BLaER1 treated with 17β-estradiol and CSF1 and Interleukin-3, amounts not matched to agents 10 nM and 100 nM (cell line): ENCODE measurements around the gene PKNOX1.

ENCODE experiments used
- H3K27ac ChIP-seq, 11 experiments: shearing (Covaris generic); formaldehyde crosslinking; 2 replicates each; pipeline ENCODE4 v1.8.1; 2022
- H3K27me3 ChIP-seq, 11 experiments: shearing (Covaris generic); formaldehyde crosslinking; 2 replicates each; pipeline ENCODE4 v1.8.1; 2022
- H3K36me3 ChIP-seq, 11 experiments: shearing (Covaris generic); formaldehyde crosslinking; 2 replicates each; pipeline ENCODE4 v1.8.1; 2022
- H3K4me1 ChIP-seq, 10 experiments: shearing (Covaris generic); formaldehyde crosslinking; 2 replicates each; pipeline ENCODE4 v1.8.1; 2022
- H3K4me2 ChIP-seq, 11 experiments: shearing (Covaris generic); formaldehyde crosslinking; 2 replicates each; pipeline ENCODE4 v1.8.1; 2022
- H3K4me3 ChIP-seq, 10 experiments: shearing (Covaris generic); formaldehyde crosslinking; 2 replicates each; pipeline ENCODE4 v1.8.1; 2022
- H3K9ac ChIP-seq, 11 experiments: shearing (Covaris generic); formaldehyde crosslinking; 2 replicates each; pipeline ENCODE4 v1.8.1; 2022
- H3K9me3 ChIP-seq, 11 experiments: shearing (Covaris generic); formaldehyde crosslinking; replicated peaks in 1 of 11; 2 replicates each; pipeline ENCODE4 v1.8.1; 2022
- H4K20me1 ChIP-seq, 11 experiments: shearing (Covaris generic); formaldehyde crosslinking; 2 replicates each; pipeline ENCODE4 v1.8.1; 2022
- Cebpa-rat ChIP-seq, 11 experiments: shearing (Covaris generic); IDR thresholded peaks; 2 replicates each; pipeline ENCODE4 v1.8.1; 2022

PKNOX1 gene

GRCh38 chr21:43021756-43022600, 47.6 kb downstream of the PKNOX1 start:
- Histone ChIP-seq H3K4me2 (peak overlapping the region in 9 of 11 experiments; percentile 31 to 71 (median 66); a peak in 17 of 22 replicates), H3K9me3 (no peaks in the 10 kb centered on the region), H3K27ac (0 out of 22 replicates have a peak overlapping the region, but pooled peaks of 1 of the 11 experiments have one; percentile 3), H3K36me3 (peaks cover 44 to 98% (median 51%) of the 10 kb centered on the region in 11 experiments), H3K9ac (peak overlapping the region in 4 of 11 experiments; percentile 13 to 32 (median 25); a peak in 5 of 22 replicates), H4K20me1 (peaks cover 0 to 39% (median 13%) of the 10 kb centered on the region in 11 experiments; a peak in 10 of 22 replicates), H3K27me3 (peaks cover 0 to 5% (median 0%) of the 10 kb centered on the region in 11 experiments; a peak in 1 of 22 replicates), H3K4me1 (peaks cover 0 to 75% (median 43%) of the 10 kb centered on the region in 10 experiments; a peak in 16 of 20 replicates), H3K4me3 (no peak overlapping the region)
- TF ChIP-seq Cebpa-rat (IDR thresholded peaks at IDR 0.05), result no peak

GRCh38 chr21:43023175-43023574, 48.8 kb downstream of the PKNOX1 start:
- Histone ChIP-seq H3K9me3 (no peaks in the 10 kb centered on the region), H3K4me3 (no peak overlapping the region), H3K9ac (no peak overlapping the region), H3K4me1 (peaks cover 0 to 63% (median 37%) of the 10 kb centered on the region in 10 experiments; a peak in 16 of 20 replicates), H3K4me2 (peak overlapping the region in 7 of 11 experiments; percentile 3 to 71 (median 66); a peak in 5 of 22 replicates), H3K27ac (no peak overlapping the region), H3K27me3 (peaks cover 0 to 5% (median 0%) of the 10 kb centered on the region in 11 experiments; a peak in 1 of 22 replicates), H3K36me3 (peaks cover 39 to 98% (median 61%) of the 10 kb centered on the region in 11 experiments), H4K20me1 (peaks cover 0 to 37% (median 13%) of the 10 kb centered on the region in 11 experiments; a peak in 10 of 22 replicates)
- TF ChIP-seq Cebpa-rat (IDR thresholded peaks at IDR 0.05), result no peak

DNA sequence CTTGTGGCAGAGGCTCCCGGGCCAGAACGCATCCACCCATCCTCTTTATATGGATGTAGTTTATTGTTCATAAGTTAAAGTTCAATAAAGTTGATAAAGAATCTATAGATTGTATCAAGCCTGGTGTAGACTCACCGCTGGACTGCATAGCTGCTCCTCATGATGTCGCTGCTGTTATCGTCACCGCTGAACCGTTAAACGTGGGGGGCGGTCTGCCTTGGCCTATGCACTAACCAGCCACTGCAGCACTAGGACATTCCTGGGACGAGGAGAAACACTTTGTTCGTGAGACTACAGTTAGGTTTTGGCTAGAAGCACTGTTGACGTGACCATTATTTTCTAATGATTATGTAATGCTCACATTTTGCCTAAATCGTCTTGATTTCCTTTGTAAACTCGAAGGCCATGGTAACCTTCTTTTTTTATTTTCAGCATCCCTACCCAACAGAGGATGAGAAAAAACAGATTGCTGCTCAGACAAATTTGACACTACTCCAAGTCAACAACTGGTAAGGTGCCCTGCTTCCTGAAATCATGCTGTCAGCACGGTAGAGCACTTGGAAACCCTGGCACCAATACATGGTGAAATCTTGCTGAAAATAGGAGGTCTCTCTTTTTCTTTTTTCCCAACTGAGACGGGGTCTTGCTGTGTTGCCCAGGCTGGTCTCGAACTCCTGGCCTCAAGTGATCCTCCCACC, 50.2 kb downstream of the PKNOX1 start:
- no peak overlapping the region for H3K4me3 ChIP-seq
- H4K20me1 ChIP-seq, result peaks cover 0 to 36% (median 12%) of the 10 kb centered on the region in 11 experiments; a peak in 10 of 22 replicates
- H3K4me1 ChIP-seq, result peaks cover 0 to 49% (median 32%) of the 10 kb centered on the region in 10 experiments; a peak in 16 of 20 replicates
- H3K27ac ChIP-seq, result no peak overlapping the region
- no peak overlapping the region for H3K4me2 ChIP-seq
- peaks cover 50 to 99% (median 73%) of the 10 kb centered on the region in 11 experiments for H3K36me3 ChIP-seq
- H3K9me3 ChIP-seq, result no peaks in the 10 kb centered on the region
- no peak for TF ChIP-seq Cebpa-rat (IDR thresholded peaks at IDR 0.05)
- peaks cover 0 to 5% (median 0%) of the 10 kb centered on the region in 11 experiments; a peak in 1 of 22 replicates for H3K27me3 ChIP-seq
- H3K9ac ChIP-seq, result no peak overlapping the region

DNA sequence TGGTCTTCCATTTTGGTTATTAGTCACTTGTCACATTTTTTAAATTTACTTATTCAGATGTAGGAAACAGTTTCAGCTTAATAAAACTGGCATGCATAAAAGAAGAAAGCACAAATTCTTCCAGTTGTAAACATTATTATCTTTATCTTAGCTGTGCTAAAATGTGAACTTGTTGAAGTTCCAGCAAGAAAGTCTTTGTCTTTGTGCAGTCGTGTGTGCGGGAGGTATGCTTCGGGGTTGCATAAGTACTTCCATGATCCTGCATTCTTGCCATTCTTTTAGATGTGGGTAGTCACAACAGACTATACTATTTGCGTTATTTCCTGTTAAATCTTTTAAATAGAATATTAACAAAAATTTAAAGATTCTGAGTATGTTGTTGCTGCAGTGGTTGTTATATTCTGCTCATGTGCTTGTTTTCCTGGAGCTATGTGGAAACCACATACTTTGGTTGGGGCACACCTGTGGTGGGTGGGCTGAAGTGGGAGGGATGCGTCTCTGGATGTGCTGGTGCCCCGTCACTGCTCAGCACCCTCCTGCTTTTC, 51.3 kb downstream of the PKNOX1 start:
- no peaks in the 10 kb centered on the region for H3K9me3 ChIP-seq
- H3K36me3 ChIP-seq, result peaks cover 62 to 99% (median 84%) of the 10 kb centered on the region in 11 experiments
- H3K4me2 ChIP-seq, result peak overlapping the region in 2 of 11 experiments; percentile 11 to 13; a peak in 2 of 22 replicates
- H3K4me1 ChIP-seq, result peaks cover 0 to 38% (median 21%) of the 10 kb centered on the region in 10 experiments; a peak in 16 of 20 replicates
- H3K27me3 ChIP-seq, result peaks cover 0 to 5% (median 0%) of the 10 kb centered on the region in 11 experiments; a peak in 1 of 22 replicates
- H3K4me3 ChIP-seq, result no peak overlapping the region
- TF ChIP-seq Cebpa-rat (IDR thresholded peaks at IDR 0.05), result no peak
- no peak overlapping the region for H3K27ac ChIP-seq
- H3K9ac ChIP-seq, result no peak overlapping the region
- peaks cover 0 to 25% (median 5%) of the 10 kb centered on the region in 11 experiments; a peak in 8 of 22 replicates for H4K20me1 ChIP-seq

DNA sequence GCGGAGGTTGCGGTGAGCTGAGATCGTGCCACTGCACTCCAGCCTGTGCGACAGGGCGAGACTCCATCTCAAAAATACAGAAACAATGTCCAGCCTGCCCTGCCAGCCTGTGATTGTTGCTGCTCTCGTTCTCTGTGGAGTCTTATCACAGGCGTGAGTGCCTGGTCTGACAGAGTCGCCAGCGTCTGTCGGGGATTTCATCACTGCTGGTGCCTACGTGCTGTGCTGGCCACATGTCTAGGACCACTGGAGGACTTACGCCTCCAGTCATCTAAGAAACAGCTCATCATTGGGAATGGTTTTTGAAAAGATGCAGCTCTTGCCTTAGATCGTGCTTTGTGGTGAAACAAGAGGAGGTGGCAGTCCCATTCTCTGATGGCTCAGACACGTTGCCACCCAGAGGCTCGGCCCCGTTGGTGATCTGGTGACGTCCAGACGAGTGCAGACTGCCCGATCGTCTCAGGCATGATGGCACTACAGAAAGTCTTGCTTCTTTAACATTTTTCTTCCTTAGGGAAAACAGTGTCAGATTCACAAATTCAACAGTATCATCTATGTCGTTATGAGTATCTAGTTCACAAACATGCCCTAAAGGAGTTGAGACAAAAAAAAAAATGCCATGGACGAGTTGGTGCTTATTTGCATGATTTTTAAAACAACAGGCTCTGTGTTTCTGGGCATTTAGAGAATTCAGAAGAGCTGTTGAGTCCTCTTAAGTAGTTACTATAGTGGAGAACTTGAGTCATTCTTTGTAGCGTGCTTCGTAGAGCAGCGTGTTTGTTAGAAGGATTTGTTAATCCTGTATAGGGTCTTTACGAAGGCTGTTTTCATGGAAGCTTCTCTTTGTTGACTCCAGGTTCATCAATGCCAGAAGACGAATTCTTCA, 53.7 kb downstream of the PKNOX1 start:
- Histone ChIP-seq H3K4me1 (peaks cover 0 to 14% (median under 1%) of the 10 kb centered on the region in 10 experiments; a peak in 8 of 20 replicates), H3K27me3 (no peaks in the 10 kb centered on the region), H3K36me3 (peaks cover 81 to 99% (median 91%) of the 10 kb centered on the region in 11 experiments), H3K9ac (no peak overlapping the region), H3K4me3 (no peak overlapping the region), H3K4me2 (no peak overlapping the region), H4K20me1 (peaks cover 0 to 3% (median 0%) of the 10 kb centered on the region in 11 experiments; a peak in 3 of 22 replicates), H3K9me3 (no peaks in the 10 kb centered on the region), H3K27ac (no peak overlapping the region)
- no peak for TF ChIP-seq Cebpa-rat (IDR thresholded peaks at IDR 0.05)

DNA sequence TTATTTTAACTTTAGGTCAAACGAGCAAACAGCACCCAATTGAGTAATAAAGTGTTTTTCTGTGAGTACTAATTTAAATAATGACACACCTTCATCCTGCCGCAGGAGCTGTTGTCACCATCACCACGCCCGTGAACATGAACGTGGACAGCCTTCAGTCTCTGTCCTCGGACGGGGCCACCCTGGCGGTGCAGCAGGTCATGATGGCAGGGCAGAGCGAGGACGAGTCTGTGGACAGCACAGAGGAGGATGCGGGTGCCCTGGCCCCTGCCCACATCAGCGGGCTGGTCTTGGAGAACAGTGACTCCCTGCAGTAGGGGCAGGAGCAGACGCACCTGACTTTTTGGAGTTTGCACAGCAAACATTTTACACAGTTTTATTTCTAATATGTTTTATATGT, 55.4 kb downstream of the PKNOX1 start:
- TF ChIP-seq Cebpa-rat (IDR thresholded peaks at IDR 0.05), result no peak
- Histone ChIP-seq H3K36me3 (peaks cover 67 to 96% (median 79%) of the 10 kb centered on the region in 11 experiments), H3K9me3 (no peaks in the 10 kb centered on the region), H4K20me1 (no peaks in the 10 kb centered on the region; a peak in 1 of 22 replicates), H3K4me1 (peaks cover 0 to 11% (median 0%) of the 10 kb centered on the region in 10 experiments; a peak in 7 of 20 replicates), H3K27me3 (no peaks in the 10 kb centered on the region), H3K27ac (no peak overlapping the region), H3K4me2 (no peak overlapping the region), H3K9ac (no peak overlapping the region), H3K4me3 (no peak overlapping the region)

- no peaks in the 10 kb centered on the region for H3K27me3 ChIP-seq
- H3K4me3 ChIP-seq, result no peak overlapping the region
- H3K4me2 ChIP-seq, result no peak overlapping the region
- no peak for TF ChIP-seq Cebpa-rat (IDR thresholded peaks at IDR 0.05)
- no peak overlapping the region for H3K9ac ChIP-seq
- H3K4me1 ChIP-seq, result no peaks in the 10 kb centered on the region
- H3K36me3 ChIP-seq, result peaks cover 58 to 88% (median 74%) of the 10 kb centered on the region in 11 experiments
- H4K20me1 ChIP-seq, result no peaks in the 10 kb centered on the region; a peak in 1 of 22 replicates
- H3K9me3 ChIP-seq, result no peaks in the 10 kb centered on the region
- H3K27ac ChIP-seq, result no peak overlapping the region
Measured at GRCh38 chr21:43031121-43031619, 56.8 kb downstream of the PKNOX1 start.

DNA sequence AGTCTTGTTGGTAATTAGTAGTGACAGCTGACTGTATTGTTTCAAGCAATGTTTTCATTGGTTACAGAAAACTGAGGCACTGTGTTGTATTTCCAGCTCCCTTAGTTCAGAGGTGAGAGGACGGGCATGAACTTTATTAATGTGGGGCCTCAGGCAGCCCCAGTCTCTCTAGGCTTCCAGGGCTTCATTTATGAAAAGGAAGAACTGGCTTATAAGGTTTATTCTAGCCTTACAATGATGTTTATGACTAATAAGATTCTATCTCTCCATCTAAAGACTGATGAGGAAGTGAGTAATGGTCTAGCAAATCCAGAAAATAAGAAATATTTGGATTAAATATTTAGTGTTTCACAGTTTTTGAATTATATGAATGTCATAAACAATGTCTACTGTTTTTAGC, 59.7 kb downstream of the PKNOX1 start:
- no peaks in the 10 kb centered on the region for H3K9me3 ChIP-seq
- H3K9ac ChIP-seq, result no peak overlapping the region
- H3K4me3 ChIP-seq, result no peak overlapping the region
- no peak for TF ChIP-seq Cebpa-rat (IDR thresholded peaks at IDR 0.05)
- no peaks in the 10 kb centered on the region for H4K20me1 ChIP-seq
- H3K27me3 ChIP-seq, result no peaks in the 10 kb centered on the region
- no peak overlapping the region for H3K4me2 ChIP-seq
- H3K4me1 ChIP-seq, result no peaks in the 10 kb centered on the region
- no peak overlapping the region for H3K27ac ChIP-seq
- peaks cover 34 to 60% (median 48%) of the 10 kb centered on the region in 11 experiments for H3K36me3 ChIP-seq
